GM21447 (cell line): ENCODE data around the gene MED31.
"Not testable (repeated sequence)": the region's sequence is repeated elsewhere in the genome, so short reads cannot be mapped to it uniquely, and the experiment has no call there.

Experiments
- ATAC-seq: cut with Tn5 transposase; IDR thresholded peaks from one replicate; pipeline ENCODE4 v1.9.1; 2021; ENCODE audit not compliant: unreplicated experiment

MED31 gene

DNA sequence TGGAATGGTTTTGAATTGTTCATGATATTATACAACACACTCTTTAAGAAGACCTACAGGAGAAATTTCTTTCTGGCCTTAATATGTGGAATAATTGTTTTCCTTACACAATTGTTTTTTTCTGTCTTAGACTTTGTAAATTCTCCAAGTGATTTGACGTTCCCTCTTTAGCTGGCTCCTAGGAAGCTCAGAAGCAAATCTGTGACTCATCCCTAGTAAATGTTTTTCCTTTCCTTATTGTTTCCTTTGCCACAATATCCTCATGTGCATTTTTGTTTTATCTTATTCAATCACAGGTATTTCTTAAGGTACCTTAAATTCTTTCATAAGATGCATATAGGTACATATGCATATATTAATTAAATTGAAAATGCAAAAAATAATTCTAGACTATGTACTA, 24.4 kb downstream of the MED31 start:
- no peak for ATAC-seq

DNA sequence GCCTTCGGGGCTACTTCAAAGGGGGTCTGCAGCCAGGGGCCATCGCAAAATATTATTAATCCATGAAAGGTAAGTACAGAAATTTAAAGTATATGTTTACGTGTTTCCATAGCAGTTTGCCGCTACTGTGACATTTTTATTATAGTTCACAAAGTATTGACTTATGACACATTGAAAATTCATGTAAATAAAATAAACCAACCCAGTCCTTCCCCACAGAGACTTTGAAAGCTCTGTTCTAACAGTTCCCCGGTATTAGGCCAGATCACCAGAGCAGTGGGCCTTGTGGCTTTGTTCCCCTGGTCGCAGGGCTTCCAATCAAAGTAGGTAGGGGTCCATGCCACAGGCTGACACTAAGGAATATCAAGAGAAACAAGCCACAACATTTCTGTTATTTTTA, 24.8 kb downstream of the MED31 start:
- ATAC-seq = no peak

DNA sequence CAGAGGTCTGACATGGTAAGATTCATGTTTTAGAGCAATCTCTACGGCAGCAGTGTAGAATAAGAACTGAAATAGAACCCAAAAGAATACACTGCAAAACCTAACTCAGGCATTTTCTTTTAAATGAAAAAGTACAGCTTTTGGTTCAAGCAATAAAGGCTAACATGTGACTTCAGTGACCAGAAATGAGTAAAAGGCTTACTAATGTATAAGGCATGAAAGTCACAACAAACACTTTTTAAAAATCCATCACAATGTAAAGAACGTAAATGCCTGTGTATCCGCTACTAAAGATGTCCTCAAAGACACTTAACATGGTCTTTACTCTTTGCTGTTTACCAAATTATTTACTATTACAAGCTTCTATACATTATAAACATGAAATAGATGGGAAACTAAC, 27.5 kb downstream of the MED31 start:
- no peak for ATAC-seq

DNA sequence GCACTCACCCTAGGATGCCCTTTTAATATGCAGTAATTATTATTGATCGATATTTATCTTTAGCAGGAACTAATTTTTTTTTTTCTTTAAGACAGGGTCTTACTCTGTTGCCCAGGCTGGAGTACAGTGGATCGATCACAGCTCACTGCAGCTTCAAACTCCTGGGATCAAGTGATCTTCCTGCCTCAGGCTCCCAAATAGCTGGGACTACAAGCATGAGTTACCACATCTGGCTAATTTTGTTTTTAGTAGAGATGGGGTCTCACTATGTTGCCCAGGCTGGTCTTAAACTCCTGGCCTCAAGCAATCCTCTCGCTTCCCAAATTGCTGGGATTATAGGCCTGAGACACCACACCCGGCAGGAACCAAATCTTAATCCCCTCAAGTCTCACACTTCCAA, 40.2 kb downstream of the MED31 start:
- no peak for ATAC-seq

DNA sequence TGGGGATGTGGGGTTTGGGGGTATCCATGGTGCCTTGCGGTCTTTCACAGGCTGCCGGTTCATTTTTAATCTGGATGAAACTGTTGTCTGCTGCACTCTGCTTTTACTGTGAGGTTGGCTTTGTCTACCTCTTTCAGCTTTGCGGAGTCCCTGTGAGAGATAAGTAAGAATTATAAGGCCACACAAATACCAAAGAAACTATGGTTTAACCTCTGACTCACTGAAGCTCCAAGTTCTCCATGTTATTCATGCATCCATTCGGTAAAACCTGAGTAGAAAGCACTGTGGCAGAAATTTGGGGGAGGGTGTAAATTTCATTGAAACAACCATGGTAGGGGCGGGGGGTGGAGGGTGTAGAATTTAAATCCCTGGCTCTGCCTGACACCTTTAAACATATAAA, 41.4 kb downstream of the MED31 start:
- no peak for ATAC-seq

DNA sequence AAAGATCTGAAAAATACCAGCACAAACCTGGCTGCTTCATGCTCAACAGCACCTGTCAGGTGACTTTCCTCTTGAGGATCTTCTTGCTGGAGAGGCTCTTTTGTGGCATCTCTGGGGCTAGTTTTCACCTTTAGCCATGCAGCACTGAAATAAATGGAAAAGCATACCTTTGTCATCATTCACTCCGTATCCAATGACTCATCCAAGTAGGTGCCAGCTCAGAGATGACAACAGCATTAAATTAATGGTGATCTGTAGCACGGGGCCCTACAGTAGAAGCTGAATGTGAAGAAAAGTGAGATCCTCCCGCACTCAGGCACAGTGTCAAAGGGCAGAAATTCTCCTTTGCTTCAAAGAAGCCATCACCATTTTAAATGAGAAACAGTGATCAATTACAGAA, 43.1 kb downstream of the MED31 start:
- ATAC-seq = no peak

DNA sequence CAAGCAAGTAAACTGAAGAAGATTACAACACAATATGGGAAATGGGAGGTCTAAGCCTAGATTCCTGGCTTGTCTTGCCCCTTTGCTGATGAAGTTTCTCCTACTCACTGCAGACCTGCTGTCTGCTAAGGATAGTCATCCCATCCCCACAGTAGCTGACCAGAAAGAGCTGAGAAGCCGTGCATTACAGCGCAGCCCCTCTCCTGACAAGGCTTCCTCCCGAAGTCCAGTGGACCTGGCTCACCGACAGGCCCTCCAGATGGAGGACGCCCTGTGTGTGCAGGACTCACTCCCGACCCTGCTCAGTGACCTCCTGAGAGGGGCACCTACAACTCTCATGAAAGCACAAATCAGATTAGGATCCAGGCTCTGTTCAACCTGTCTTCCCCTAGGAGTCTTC, 46.3 kb downstream of the MED31 start:
- ATAC-seq = no peak

DNA sequence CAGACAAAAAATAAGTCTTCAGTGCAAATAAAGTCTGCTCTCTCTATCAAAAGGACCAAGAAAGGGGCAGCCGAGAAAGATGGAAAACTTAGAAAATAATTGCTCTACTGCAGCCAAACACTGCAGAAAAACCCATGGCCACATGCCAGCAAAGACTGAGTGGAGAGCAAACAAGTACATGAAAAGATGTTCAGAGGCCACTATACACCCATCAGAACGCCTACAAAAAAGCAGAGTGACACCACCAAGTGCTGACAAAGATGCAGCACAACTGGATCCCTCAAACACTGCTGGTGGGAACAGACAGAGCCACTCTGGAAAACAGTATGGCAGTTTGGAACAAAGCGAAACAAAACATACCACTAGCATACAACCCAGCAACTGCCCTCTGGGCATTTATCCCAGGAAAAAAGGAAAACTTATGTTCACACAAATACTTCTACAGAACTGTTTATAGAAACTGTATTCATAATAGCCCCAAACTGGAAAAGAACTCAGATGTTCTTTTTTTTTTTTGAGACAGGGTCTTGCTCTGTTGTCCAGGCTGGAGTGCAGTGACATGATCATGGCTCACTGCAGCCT, 47.6 kb downstream of the MED31 start:
- no peak for ATAC-seq

DNA sequence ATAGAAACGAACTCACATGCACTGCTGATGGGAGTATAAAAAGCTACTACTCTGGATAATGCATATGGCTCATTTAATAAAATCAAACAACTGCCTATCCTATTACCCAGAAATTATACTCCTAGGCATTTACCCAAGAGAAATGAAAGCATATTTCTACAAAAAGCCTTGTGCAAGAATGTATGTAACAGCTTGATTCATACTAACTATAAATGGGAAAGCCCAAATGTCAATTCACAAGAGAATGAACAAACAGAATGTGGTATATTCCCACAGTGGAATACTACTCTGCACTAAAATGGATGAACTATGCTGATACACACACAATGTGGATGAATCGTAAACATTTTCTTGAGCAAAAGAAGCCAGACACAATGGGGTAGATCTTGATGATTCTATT, 49.3 kb downstream of the MED31 start:
- ATAC-seq = no peak

DNA sequence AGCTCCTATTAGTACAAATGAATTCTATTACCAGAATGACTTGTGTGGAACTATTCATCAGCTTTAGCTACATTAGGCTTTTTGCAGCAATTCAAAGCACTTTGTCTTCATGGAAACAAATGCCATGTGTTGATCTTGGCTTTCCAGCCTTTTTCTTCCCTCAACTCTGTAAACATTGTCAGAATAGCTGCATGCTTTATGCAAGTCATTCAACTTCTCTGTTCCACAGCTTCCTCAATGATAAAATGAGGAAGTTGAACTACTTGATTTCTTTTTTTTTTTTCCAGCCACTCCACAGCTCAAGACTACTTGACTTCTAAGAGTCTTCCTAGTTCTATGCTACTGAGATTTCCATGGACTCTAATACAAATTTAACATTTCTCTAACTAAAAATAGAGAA, 52.0 kb downstream of the MED31 start:
- no peak for ATAC-seq

DNA sequence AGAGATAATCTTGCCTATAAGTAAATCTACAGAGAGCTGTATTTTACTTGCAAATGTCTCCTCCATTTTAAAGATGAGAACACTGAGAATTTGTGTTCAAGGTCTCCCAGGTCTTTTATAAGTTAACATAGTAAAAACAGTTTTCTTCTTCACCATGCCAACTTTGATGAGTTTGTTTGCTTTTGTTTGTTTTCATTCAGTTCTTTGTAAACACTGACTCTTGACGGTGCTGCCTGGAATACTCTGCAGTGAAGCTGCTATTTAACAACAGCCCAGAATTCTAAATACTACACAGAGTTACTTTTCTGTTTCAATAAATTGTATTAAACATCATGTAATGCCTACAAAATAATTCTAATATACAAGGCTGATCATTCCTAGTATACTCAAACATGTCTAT, 53.7 kb downstream of the MED31 start:
- no peak for ATAC-seq

DNA sequence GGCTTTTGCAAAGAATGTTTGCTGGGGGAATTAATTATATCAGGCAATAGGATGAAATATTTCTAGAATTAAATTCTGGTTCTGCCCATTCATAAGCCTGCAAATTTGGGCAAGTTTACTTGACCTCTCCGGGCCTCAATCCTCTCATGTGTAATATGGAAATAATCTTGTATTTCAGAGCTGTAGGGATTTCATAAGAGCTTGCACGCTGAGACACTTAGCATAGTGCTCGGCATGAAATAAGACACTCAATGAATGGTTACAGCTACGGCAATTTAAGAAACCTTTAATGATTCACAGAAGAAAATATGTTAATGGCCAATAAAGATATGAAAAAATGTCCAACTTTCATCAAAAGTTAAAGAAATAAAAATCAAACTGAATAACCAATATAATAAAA, 54.5 kb downstream of the MED31 start:
- ATAC-seq = no peak

DNA sequence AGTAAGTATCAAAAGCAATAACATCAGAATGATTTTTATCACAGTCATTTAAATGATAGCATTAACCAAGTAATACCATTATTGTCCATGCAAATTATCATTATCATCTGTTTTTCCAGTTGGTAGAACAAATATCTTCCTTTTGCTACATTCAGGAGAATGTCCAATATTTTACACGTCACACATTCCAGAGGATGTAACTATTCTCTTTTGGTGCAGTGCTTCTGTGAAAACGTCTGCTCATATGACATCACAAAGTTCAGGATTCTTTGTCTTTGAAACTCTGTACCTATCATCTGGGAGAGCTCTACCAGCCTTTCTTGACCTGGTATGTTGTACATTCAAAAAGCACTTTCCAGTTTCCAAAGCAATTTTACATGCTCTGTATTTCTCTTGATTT, 54.9 kb downstream of the MED31 start:
- ATAC-seq = no peak

DNA sequence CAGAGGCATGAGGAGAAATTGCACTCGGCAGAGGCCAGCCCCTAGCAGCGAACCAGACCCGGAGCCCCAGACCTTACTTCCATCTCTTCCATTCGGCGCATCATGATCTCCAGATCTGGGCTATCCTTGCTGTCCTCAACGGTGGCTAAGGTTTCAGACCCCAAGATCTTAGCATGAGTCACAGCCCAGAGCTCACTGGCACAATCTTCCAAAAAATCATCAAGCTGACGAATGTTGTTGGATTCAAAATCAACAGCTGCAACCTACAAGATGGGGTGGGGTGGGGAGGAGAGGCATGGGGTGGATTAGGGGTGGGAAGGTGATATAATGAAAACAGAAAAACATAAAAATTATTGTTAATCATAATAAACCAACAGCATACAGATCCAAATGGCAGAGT, 55.3 kb downstream of the MED31 start:
- no peak for ATAC-seq

DNA sequence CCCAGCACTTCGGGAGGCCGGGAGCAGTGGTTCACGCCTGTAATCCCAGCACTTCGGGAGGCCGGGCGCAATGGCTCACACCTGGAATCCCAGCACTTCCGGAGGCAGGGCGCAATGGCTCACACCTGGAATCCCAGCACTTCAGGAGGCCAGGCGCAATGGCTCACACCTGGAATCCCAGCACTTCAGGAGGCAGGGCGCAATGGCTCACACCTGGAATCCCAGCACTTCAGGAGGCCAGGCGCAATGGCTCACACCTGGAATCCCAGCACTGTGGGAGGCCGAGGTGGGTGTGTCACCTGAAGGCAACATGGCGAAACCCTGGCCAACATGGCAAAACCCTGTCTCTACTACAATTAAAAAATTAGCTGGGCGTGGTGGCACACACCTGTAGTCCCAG, 58.0 kb downstream of the MED31 start:
- not testable (repeated sequence) for ATAC-seq
